SU-DHL-6 (cell line): ENCODE measurements around the gene SLCO3A1.

Experiments used
- H2AFZ ChIP-seq: fragments of 200-600 bp; sonication (generic); 2 replicates; pipeline ENCODE4 v1.6.1; 2014; ENCODE audit warnings: low read depth, mild to moderate bottlenecking, moderate library complexity, mixed read lengths, antibody characterized with exemption, low read length; ENCODE audit not compliant: severe bottlenecking
- H3F3A ChIP-seq: fragments of 200-600 bp; shearing (Covaris generic); 2 replicates; pipeline ENCODE4 v1.6.0; 2016; ENCODE audit warnings: antibody characterized with exemption, mild to moderate bottlenecking; ENCODE audit not compliant: insufficient read depth
- H3K27ac ChIP-seq: fragments of 200-600 bp; sonication (generic); 2 replicates; pipeline ENCODE4 v1.5.1; 2016; ENCODE audit warnings: low read depth, mild to moderate bottlenecking, low read length, moderate library complexity, mixed read lengths
- H3K27me3 ChIP-seq: fragments of 200-600 bp; sonication (generic), shearing (Covaris generic); 2 replicates; pipeline ENCODE4 v1.6.0; 2014; ENCODE audit warnings: mild to moderate bottlenecking, low read length
- H3K36me3 ChIP-seq: fragments of 200-600 bp; sonication (generic); 2 replicates; pipeline ENCODE4 v1.6.1; 2014; ENCODE audit warnings: mild to moderate bottlenecking, low read length, mixed read lengths
- H3K4me2 ChIP-seq: fragments of 300-600, 200-600 bp; shearing (Covaris generic), sonication (generic); 2 replicates; pipeline ENCODE4 v1.6.0; 2014; ENCODE audit warnings: low read length, low read depth, mild to moderate bottlenecking; ENCODE audit not compliant: poor library complexity, severe bottlenecking
- H3K4me3 ChIP-seq: fragments of 200-600 bp; sonication (generic); 2 replicates; pipeline ENCODE4 v1.5.1; 2014; ENCODE audit warnings: antibody characterized with exemption, low read length, mild to moderate bottlenecking, mixed read lengths; ENCODE audit not compliant: insufficient read depth, poor library complexity, severe bottlenecking
- H3K79me2 ChIP-seq: fragments of 200-600 bp; sonication (generic); 2 replicates; pipeline ENCODE4 v1.6.1; 2014; ENCODE audit warnings: mild to moderate bottlenecking, low read length, moderate library complexity; ENCODE audit not compliant: insufficient read depth
- H3K9ac ChIP-seq: fragments of 200-600 bp; sonication (generic); 2 replicates; pipeline ENCODE4 v1.7.0; 2014; ENCODE audit warnings: mild to moderate bottlenecking, low read length
- H3K9me2 ChIP-seq: fragments of 200-600 bp; sonication (generic); replicated peaks from 2 replicates; pipeline ENCODE4 v1.6.1; 2014; ENCODE audit warnings: low read length; ENCODE audit not compliant: insufficient read depth
- H3K9me3 ChIP-seq: fragments of 200-600 bp; sonication (generic); 2 replicates; pipeline ENCODE4 v1.6.1; 2014; ENCODE audit warnings: low read length, mixed read lengths; ENCODE audit not compliant: insufficient read depth
- H4K20me1 ChIP-seq: fragments of 200-600 bp; sonication (generic); 2 replicates; pipeline ENCODE4 v1.6.1; 2014; ENCODE audit warnings: low read depth, mild to moderate bottlenecking, antibody characterized with exemption, low read length, moderate library complexity, mixed read lengths
- EZH2phosphoT487 ChIP-seq: fragments of 200-600 bp; sonication (generic), shearing (Covaris generic); conservative IDR thresholded peaks from 2 replicates; pipeline ENCODE4 v1.6.1; 2018; ENCODE audit warnings: mild to moderate bottlenecking, antibody characterized with exemption, low read length, moderate library complexity, mixed read lengths
- TF ChIP-seq, protein P1 (sequence below): fragments of 200-600 bp; sonication (generic); IDR thresholded peaks from one replicate; pipeline ENCODE4 v1.5.1; 2017; ENCODE audit warnings: antibody characterized with exemption, mild to moderate bottlenecking, low read length, moderate library complexity; ENCODE audit not compliant: insufficient read depth, poor library complexity, severe bottlenecking

The SLCO3A1 gene

DNA sequence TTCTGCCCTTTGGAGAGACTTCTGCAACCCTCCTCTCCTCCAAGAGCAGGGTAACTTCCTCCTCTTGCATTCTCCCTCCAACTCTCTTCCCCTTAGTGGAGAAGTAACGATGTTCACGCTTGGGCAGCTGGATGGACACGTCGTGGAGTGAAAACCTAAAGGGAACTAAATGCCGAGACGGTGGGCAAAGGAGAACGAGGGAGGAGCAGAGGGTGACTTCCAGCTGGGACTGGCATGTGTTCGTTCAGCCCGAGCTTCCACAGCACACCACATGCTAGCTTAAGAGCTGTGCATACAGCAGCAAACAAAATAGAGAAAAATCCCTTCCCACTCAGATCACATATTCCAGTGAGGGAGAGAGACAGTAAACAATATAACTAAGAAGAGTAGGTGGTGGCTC, 179.8 kb downstream of the SLCO3A1 start:
- Histone ChIP-seq H3K36me3 (no peaks in the 10 kb centered on the region), H3K4me2 (no peak overlapping the region), H3K27ac (no peak overlapping the region), H3K9me2 (no peaks in the 10 kb centered on the region), H3K4me3 (no peak overlapping the region), H3K27me3 (no peaks in the 10 kb centered on the region), H2AFZ (no peak overlapping the region), H3F3A (no peaks in the 10 kb centered on the region), H3K79me2 (no peaks in the 10 kb centered on the region), H3K9ac (no peak overlapping the region), H4K20me1 (peaks cover 5% of the 10 kb centered on the region), H3K9me3 (no peaks in the 10 kb centered on the region)
- no peak for TF ChIP-seq EZH2phosphoT487
- TF ChIP-seq, protein P1, sequence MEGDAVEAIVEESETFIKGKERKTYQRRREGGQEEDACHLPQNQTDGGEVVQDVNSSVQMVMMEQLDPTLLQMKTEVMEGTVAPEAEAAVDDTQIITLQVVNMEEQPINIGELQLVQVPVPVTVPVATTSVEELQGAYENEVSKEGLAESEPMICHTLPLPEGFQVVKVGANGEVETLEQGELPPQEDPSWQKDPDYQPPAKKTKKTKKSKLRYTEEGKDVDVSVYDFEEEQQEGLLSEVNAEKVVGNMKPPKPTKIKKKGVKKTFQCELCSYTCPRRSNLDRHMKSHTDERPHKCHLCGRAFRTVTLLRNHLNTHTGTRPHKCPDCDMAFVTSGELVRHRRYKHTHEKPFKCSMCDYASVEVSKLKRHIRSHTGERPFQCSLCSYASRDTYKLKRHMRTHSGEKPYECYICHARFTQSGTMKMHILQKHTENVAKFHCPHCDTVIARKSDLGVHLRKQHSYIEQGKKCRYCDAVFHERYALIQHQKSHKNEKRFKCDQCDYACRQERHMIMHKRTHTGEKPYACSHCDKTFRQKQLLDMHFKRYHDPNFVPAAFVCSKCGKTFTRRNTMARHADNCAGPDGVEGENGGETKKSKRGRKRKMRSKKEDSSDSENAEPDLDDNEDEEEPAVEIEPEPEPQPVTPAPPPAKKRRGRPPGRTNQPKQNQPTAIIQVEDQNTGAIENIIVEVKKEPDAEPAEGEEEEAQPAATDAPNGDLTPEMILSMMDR: no peak

DNA sequence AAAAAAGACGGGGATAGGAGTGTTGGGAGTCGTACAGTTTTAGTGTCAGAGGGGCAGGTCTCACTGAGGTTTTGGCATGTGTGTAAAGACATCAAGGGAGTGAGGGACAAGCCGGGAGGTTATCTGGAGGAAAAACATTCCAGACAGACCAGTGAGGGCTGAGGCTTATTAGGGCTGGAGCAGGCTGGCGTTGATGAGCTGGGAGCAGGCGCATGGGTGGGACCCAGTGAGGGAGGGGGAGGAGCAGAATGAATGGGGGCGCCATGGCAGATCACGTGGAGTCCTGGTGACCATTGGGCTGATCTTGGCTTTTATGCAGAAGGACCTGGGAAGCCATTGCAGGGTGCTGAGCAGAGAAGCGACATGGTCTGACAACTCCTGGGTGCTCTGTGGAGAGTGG, 180.2 kb downstream of the SLCO3A1 start:
- Histone ChIP-seq H4K20me1 (peaks cover 5% of the 10 kb centered on the region), H3K9me2 (no peaks in the 10 kb centered on the region), H3K9me3 (no peaks in the 10 kb centered on the region), H3K36me3 (no peaks in the 10 kb centered on the region), H3K4me3 (no peak overlapping the region), H3K9ac (no peak overlapping the region), H2AFZ (no peak overlapping the region), H3K27me3 (no peaks in the 10 kb centered on the region), H3F3A (no peaks in the 10 kb centered on the region), H3K27ac (no peak overlapping the region), H3K4me2 (no peak overlapping the region), H3K79me2 (no peaks in the 10 kb centered on the region)
- TF ChIP-seq, protein P1: no peak
- TF ChIP-seq EZH2phosphoT487: no peak

DNA sequence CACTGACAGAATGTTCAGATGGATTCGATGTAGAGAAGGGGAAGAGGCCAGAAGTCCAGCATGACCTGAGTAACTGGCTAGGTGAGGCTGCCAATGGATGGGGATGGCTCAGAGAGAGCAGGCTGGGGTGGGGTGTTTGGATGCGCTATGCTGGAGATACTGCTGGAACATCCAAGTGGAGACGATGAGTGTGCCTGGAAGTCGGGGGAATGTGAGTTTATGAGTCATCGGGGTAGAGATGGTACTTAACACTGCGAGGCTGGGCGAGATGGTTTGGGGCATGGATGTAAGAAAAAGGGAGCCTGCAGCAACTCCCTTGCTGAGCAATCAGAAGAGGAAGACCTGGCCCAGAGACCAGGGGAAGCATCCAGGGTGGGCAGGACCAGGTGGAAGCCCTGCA, 180.7 kb downstream of the SLCO3A1 start:
- Histone ChIP-seq H3K9ac (no peak overlapping the region), H3K27me3 (no peaks in the 10 kb centered on the region), H3K9me2 (no peaks in the 10 kb centered on the region), H3K36me3 (no peaks in the 10 kb centered on the region), H3K9me3 (no peaks in the 10 kb centered on the region), H3K79me2 (no peaks in the 10 kb centered on the region), H4K20me1 (peaks cover 5% of the 10 kb centered on the region), H3F3A (no peaks in the 10 kb centered on the region), H3K27ac (no peak overlapping the region), H3K4me3 (no peak overlapping the region), H2AFZ (no peak overlapping the region), H3K4me2 (no peak overlapping the region)
- TF ChIP-seq, protein P1: no peak
- TF ChIP-seq EZH2phosphoT487: no peak
